Measurements from ENCODE around the gene NEUROD6. TPM values are rescaled to one million over a fixed set of nuclear protein-coding genes. Genes with fewer than 3 reads are reported as not detected.

NEUROD6 gene
- total RNA-seq, 1 experiment from 2014 or later: not detected

DNA sequence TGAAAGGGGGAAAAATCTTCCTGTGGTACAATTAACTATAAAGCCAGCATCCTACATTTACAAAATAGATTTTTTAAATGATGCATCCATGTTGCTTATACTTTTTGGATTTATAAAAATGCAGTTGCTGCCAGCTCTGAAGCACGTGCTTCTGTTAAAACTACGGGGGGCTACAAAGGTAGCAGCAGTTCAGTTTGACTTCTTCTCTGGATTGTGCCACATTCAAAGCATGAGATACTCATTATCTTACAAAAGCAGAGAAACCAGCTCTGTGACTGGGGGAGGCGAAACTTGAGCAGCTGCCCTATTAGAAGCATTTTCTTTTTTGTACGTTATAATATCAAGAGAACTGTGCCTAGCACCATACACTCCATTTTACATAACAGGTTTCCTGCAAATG is 31.1 kb downstream of the NEUROD6 start:
- ChIA-PET CTCF (no interaction called here), POLR2A (no interaction called here)
- H3K4me1 Mint-ChIP-seq (ENCODE audit: low read depth, unreplicated experiment): no peaks in the 10 kb centered on the region
- H3K4me3 Mint-ChIP-seq (ENCODE audit: unreplicated experiment): no peak overlapping the region
- no peaks in the 10 kb centered on the region for H3K4me1 ChIP-seq
- TF ChIP-seq, protein P1, sequence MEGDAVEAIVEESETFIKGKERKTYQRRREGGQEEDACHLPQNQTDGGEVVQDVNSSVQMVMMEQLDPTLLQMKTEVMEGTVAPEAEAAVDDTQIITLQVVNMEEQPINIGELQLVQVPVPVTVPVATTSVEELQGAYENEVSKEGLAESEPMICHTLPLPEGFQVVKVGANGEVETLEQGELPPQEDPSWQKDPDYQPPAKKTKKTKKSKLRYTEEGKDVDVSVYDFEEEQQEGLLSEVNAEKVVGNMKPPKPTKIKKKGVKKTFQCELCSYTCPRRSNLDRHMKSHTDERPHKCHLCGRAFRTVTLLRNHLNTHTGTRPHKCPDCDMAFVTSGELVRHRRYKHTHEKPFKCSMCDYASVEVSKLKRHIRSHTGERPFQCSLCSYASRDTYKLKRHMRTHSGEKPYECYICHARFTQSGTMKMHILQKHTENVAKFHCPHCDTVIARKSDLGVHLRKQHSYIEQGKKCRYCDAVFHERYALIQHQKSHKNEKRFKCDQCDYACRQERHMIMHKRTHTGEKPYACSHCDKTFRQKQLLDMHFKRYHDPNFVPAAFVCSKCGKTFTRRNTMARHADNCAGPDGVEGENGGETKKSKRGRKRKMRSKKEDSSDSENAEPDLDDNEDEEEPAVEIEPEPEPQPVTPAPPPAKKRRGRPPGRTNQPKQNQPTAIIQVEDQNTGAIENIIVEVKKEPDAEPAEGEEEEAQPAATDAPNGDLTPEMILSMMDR (IDR thresholded peaks at IDR 0.05; ENCODE audit: insufficient read depth in 1 of 2, low read depth in 1 of 2, low read length in 1 of 2, severe bottlenecking in 1 of 2, unreplicated experiment in 1 of 2): no peak
- H3K27me3 ChIP-seq (replicated peaks; ENCODE audit: control insufficient read depth, insufficient read depth, low read length): no peaks in the 10 kb centered on the region; the same call in 1 of the 2 replicates
- H3K27me3 Mint-ChIP-seq (ENCODE audit: insufficient read depth, unreplicated experiment): peaks cover 21% of the 10 kb centered on the region
- DNase-seq: no peak
- BruUV-seq (replicated peaks): no TSS peak
- no peaks in the 10 kb centered on the region for H3K9me3 Mint-ChIP-seq (ENCODE audit: unreplicated experiment)
- no peak overlapping the region for H3K4me3 ChIP-seq (ENCODE audit: low read depth, low read length)
- H3K36me3 ChIP-seq (ENCODE audit: control insufficient read depth, insufficient read depth, low read length): no peaks in the 10 kb centered on the region
- H3K27ac Mint-ChIP-seq (ENCODE audit: unreplicated experiment): no peak overlapping the region
- no peaks in the 10 kb centered on the region for H3K36me3 Mint-ChIP-seq (ENCODE audit: insufficient read depth, unreplicated experiment)
- intact Hi-C loops (cut with micrococcal nuclease; ENCODE audit: unreplicated experiment): no loop called here
- no peaks in the 10 kb centered on the region for H3K9me3 ChIP-seq

DNA sequence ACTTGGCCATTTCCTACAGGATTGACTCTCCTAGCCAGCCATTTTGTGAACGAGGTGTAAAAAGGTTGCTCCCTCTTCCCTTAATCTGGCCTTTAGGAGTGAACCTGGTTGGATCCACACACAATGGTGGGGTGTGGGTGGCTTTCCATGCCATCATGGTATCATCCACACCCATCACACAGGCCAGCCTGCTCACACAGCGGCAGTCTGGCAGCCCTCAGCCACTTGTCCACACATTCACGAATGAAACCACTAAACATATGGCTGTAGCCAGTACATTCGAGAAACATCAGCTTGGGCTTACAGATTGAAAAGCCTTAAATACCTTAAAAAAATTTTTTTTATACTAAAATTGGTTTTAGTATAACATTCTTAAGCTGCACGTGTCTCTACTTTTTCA is 31.9 kb downstream of the NEUROD6 start:
- H3K9me3 Mint-ChIP-seq (ENCODE audit: unreplicated experiment): no peaks in the 10 kb centered on the region
- H3K27me3 Mint-ChIP-seq (ENCODE audit: insufficient read depth, unreplicated experiment): peaks cover 21% of the 10 kb centered on the region
- Histone ChIP-seq H3K36me3 (ENCODE audit: control insufficient read depth, insufficient read depth, low read length) (no peaks in the 10 kb centered on the region), H3K9me3 (no peaks in the 10 kb centered on the region), H3K4me3 (ENCODE audit: low read depth, low read length) (no peak overlapping the region), H3K4me1 (no peaks in the 10 kb centered on the region), H3K27me3 (replicated peaks; ENCODE audit: control insufficient read depth, insufficient read depth, low read length) (no peaks in the 10 kb centered on the region; the same call in 1 of the 2 replicates)
- no peaks in the 10 kb centered on the region for H3K4me1 Mint-ChIP-seq (ENCODE audit: low read depth, unreplicated experiment)
- no peak overlapping the region for H3K4me3 Mint-ChIP-seq (ENCODE audit: unreplicated experiment)
- no TSS peak for BruUV-seq (replicated peaks)
- TF ChIP-seq, protein P1 (IDR thresholded peaks at IDR 0.05; ENCODE audit: insufficient read depth in 1 of 2, low read depth in 1 of 2, low read length in 1 of 2, severe bottlenecking in 1 of 2, unreplicated experiment in 1 of 2): no peak
- H3K27ac Mint-ChIP-seq (ENCODE audit: unreplicated experiment): no peak overlapping the region
- intact Hi-C loops (cut with micrococcal nuclease; ENCODE audit: unreplicated experiment): no loop called here
- CTCF ChIA-PET: no interaction called here
- no peak for DNase-seq
- no peaks in the 10 kb centered on the region for H3K36me3 Mint-ChIP-seq (ENCODE audit: insufficient read depth, unreplicated experiment)
- POLR2A ChIA-PET: no interaction called here

DNA sequence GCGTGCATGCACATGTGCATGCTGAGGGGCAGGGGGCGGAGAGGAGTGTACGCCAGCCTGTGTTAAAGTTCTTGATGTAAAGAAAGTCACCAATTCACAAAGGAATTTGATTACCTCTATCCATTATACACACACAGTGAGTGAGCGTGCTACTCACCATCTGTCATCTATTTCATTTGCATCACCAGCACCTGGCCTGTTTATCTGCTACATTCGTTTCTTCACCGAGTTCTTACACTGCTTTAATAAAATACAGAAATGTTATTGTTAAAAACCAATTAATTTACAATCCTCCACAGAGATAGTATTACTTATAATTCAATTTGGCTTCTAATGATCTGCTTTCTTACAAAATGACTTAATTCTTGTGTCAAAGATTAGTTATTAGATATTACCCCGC is 32.6 kb downstream of the NEUROD6 start:
- CTCF ChIA-PET: no interaction called here
- Histone ChIP-seq H3K9me3 (no peaks in the 10 kb centered on the region), H3K4me1 (no peaks in the 10 kb centered on the region), H3K36me3 (ENCODE audit: control insufficient read depth, insufficient read depth, low read length) (no peaks in the 10 kb centered on the region), H3K27me3 (replicated peaks; ENCODE audit: control insufficient read depth, insufficient read depth, low read length) (no peaks in the 10 kb centered on the region; the same call in 1 of the 2 replicates), H3K4me3 (ENCODE audit: low read depth, low read length) (no peak overlapping the region)
- no TSS peak for BruUV-seq (replicated peaks)
- H3K4me3 Mint-ChIP-seq (ENCODE audit: unreplicated experiment): no peak overlapping the region
- POLR2A ChIA-PET: no interaction called here
- intact Hi-C loops (cut with micrococcal nuclease; ENCODE audit: unreplicated experiment): no loop called here
- DNase-seq: no peak
- no peaks in the 10 kb centered on the region for H3K4me1 Mint-ChIP-seq (ENCODE audit: low read depth, unreplicated experiment)
- H3K27ac Mint-ChIP-seq (ENCODE audit: unreplicated experiment): no peak overlapping the region
- TF ChIP-seq, protein P1 (IDR thresholded peaks at IDR 0.05; ENCODE audit: insufficient read depth in 1 of 2, low read depth in 1 of 2, low read length in 1 of 2, severe bottlenecking in 1 of 2, unreplicated experiment in 1 of 2): no peak
- H3K27me3 Mint-ChIP-seq (ENCODE audit: insufficient read depth, unreplicated experiment): peaks cover 21% of the 10 kb centered on the region
- no peaks in the 10 kb centered on the region for H3K9me3 Mint-ChIP-seq (ENCODE audit: unreplicated experiment)
- H3K36me3 Mint-ChIP-seq (ENCODE audit: insufficient read depth, unreplicated experiment): no peaks in the 10 kb centered on the region

Measured in Caco-2 (cell line).